Middle frontal gyrus (tissue), 1 donor: ENCODE measurements around the gene UQCR11.

Experiments used
- DNase-seq: peaks from one replicate; pipeline ENCODE4 v3.0.0-alpha.2; 2015; ENCODE audit warnings: low spot score; ENCODE audit errors: extremely low spot score

The UQCR11 gene

GRCh38 chr19:1592024-1592754 is 13.1 kb downstream of the UQCR11 start:
- DNase-seq, result peak; percentile 85

- no peak for DNase-seq
Measured at GRCh38 chr19:1591421-1592023, 13.7 kb downstream of the UQCR11 start.

GRCh38 chr19:1590641-1591397 is 14.4 kb downstream of the UQCR11 start:
- no peak for DNase-seq

GRCh38 chr19:1587872-1588271 is 17.4 kb downstream of the UQCR11 start:
- no peak for DNase-seq

GRCh38 chr19:1585243-1585580 is 20.1 kb downstream of the UQCR11 start:
- no peak for DNase-seq

GRCh38 chr19:1584500-1585242 is 20.6 kb downstream of the UQCR11 start:
- no peak for DNase-seq

- DNase-seq, result no peak
Measured at GRCh38 chr19:1582201-1582600, 23.1 kb downstream of the UQCR11 start.

- DNase-seq, result no peak
Measured at GRCh38 chr19:1580957-1581356, 24.3 kb downstream of the UQCR11 start.

GRCh38 chr19:1580382-1580781 is 24.9 kb downstream of the UQCR11 start:
- no peak for DNase-seq

GRCh38 chr19:1579222-1579621 is 26.0 kb downstream of the UQCR11 start:
- no peak for DNase-seq

GRCh38 chr19:1577929-1578618 is 27.2 kb downstream of the UQCR11 start:
- no peak for DNase-seq

GRCh38 chr19:1577090-1577928 is 28.0 kb downstream of the UQCR11 start:
- DNase-seq, result no peak

- no peak for DNase-seq
Measured at GRCh38 chr19:1576242-1577089, 28.8 kb downstream of the UQCR11 start.

- no peak for DNase-seq
Measured at GRCh38 chr19:1575323-1576241, 29.7 kb downstream of the UQCR11 start.

- no peak for DNase-seq
Measured at GRCh38 chr19:1574354-1575136, 30.7 kb downstream of the UQCR11 start.

GRCh38 chr19:1572795-1573194 is 32.5 kb downstream of the UQCR11 start:
- no peak for DNase-seq

GRCh38 chr19:1571358-1571757 is 33.9 kb downstream of the UQCR11 start:
- no peak for DNase-seq

- DNase-seq, result no peak
Measured at GRCh38 chr19:1570836-1571235, 34.4 kb downstream of the UQCR11 start.
